KG1 (cell line): ENCODE measurements around the gene CLC.
"Not testable (repeated sequence)": the region's sequence is repeated elsewhere in the genome, so short reads cannot be mapped to it uniquely, and the experiment has no call there.

Source experiments
- DNase-seq: peaks from one replicate; lab custom pipeline; 2025; lab: John Stamatoyannopoulos, UW

CLC gene

DNA sequence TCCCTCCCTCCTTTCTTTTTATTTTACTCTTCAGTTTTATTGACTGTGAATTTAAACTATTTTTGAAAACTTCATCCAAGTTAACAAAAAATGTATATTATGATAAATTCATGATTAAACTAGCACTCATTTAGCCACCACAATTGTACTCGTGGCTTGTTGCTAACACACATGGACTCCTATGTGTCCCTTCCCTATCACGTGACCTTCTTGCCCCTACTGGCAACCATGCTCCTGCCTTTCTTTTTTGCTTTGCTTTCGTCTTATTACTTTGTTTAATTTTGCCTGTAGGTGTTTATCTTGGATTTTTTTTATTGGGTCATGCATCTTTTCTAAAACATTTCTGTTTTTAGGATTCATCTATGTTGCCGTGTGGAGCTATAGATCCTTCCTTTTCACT is 8.2 kb downstream of the CLC start:
- DNase-seq, result no peak

DNA sequence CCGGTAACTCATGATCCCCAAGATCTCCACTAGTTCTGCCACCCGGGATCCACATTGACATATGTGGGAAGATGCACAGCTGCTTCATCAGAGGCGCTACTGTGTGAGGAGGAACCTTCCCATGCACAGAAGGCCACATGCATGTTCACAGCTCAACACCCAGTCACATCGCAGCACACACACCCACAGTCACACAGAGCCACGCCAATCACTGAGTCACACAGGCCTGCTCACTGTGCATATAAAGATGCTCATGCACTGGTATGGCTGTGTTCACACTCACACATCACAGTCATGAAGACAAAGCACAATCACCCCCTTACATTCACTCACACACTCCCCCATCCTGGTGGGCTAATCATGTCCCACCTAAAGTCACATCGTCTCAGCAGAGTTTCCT is 9.8 kb downstream of the CLC start:
- no peak for DNase-seq

DNA sequence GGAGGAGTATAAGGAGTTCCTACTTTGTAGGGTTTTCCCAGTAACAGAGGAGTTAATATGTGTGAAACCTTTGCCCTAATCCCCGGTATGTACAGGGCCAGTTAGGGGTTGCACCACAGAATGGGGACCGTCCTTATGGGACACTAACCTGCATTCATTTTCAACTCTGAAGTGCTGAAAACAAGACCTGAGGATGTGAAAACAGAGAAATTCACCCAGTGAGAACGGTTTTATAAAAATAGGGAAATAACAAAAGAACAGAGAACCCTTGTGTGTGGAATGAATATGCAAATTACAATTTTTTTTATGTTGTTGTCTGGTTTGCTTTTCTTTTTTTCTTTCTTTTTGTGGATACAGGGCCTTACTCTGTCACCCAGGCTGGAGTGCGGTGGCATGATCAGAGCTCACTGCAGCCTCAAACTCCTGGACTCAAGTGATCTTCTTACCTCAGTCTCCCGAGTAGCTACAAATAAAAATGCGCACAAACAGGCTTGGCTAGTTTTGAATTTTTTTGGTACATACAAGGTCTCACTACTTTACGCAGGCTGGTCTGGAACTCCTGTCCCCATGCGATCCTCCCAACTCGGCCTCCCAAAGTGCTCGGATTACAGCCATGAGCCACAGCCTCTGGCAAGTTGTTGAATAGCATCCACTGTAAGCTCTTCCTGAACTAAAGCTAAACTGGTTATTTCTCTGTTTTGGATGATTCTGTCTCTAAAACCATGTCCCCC is 10.6 kb downstream of the CLC start:
- no peak for DNase-seq

DNA sequence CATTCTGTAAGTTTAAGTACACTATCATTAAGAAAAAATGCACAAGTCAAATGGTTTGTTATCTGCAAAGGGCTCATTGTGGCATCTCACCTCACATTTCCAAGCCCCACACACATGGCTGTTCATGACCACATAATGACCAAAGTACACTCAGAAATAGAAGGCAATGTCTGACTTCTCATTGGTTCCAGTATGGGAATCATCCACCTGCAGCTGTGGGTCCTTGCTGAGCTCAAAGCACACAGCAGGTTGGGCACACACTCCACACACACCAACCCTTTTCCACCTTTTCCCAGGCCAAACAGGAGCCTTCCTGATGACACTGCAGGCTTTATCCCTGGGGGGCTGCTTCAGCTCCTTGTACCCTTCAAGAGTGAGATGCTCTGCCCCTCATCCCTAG is 11.8 kb downstream of the CLC start:
- no peak for DNase-seq

DNA sequence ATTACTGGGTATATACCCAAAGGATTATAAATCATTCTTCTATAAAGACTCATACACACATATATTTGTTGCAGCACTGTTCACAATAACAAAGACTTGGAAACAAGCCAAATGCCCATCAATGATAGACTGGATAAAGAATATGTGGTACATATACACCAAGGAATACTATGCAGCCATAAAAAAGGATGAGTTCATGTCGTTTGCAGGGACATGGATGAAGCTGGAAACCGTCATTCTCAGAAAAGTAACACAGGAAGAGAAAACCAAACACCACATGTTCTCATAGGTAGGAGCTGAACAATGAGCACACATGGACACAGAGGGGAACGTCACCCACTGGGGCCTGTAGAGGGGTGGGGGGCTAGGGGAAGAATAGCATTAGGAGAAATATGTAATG is 17.7 kb downstream of the CLC start:
- DNase-seq, result not testable (repeated sequence)

DNA sequence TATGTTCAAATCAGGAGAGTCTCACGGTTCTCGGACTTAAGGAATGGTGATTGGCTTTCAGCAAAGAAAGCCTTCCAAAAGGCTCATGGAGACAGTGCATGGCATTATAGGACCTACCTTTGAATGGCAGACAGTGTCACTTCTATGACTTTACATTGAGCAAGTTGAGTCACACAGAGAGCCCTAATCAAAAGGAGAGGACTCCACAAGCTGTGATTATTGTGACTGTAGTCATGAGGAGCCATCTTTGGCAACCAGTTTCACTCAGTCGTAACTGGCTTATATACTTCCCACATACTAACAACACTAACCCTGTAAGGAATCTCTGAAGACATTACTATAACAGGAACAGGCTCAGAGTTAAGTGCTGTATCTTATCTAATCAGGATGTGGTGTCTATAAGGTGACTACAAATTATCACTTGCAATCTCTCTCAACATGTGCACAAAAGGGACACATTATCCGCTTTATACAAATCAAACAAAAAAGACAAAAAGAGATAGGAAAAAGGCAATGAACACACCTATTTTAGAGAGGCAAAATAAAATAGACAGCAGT is 27.4 kb downstream of the CLC start:
- no peak for DNase-seq

DNA sequence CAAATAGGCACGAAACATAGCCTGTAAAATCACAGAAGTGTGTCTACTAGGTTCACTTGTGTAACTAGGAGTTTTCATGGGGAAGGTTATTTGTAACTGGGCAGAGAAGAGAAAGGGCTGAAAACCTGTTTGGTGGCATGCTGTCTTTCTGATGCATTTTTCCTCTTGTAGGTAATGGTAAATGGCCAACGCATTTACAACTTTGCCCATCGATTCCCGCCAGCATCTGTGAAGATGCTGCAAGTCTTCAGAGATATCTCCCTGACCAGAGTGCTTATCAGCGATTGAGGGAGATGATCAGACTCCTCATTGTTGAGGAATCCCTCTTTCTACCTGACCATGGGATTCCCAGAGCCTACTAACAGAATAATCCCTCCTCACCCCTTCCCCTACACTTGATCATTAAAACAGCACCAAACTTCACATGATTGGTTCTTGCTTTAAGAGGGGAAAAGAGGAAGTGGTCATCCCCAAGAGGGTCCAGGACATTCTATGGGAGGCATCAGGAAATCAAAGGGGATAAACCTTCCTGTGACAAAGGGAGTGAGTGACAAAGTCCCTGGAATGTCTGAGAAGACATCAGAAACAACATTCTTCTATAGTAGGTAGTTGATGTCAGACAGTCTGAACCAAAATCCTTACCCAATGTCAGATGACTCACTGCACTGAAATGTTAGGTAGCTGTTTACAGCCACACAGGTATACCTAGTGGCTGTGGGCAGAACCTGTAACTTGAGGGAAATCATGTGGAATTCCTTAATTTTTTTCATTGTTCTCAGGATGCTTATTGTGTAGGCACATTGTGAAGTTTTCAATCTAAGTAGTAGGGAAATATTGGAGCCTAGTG is 28.6 kb downstream of the CLC start:
- DNase-seq, result no peak

DNA sequence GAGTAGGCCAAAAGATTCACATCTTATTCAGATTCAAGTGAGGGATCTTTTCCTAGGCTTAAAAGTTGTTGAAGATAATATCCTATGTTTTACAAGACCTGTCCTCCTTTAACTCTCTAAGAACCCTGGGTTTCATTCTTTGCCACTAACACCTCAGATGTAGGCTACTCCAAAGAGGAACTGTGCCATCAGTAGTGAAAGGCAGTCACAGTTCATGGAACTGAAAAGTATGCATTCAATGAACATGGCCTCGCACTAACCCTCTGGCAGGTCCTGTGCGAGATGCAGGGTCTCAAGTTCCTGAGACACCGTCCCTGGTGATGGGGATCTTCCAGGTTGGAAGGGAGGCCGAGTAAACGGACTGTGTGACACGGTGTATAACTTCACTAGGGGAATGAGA is 29.2 kb downstream of the CLC start:
- DNase-seq, result no peak

DNA sequence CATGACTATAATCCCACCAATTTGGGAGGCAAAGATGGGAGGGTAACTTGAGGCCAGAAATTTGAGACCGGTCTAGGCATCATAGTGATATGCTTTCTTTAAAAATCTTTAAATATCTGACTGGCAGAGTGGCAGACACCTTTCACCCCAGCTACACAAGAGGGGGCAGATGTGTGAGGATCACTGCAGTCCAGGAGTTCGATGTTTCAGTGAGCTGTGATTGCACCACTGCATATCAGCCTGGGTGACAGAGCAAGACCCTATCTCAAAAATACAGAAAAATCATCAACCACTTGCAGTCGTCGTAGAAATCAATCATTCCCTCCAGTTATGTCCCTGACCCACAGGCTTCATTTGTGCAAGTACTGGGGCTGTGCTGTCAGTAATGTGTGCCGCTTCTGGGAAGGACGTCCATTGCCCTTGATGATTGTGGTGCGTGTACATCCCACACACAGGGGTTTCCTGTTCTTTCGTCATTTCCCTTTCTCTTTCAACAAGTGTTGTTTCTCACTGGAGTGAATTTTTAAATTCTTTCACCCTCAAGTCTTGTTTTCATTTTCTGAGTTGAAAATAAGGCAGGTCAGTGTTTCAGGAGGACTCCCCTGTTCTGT is 32.1 kb downstream of the CLC start:
- no peak for DNase-seq

DNA sequence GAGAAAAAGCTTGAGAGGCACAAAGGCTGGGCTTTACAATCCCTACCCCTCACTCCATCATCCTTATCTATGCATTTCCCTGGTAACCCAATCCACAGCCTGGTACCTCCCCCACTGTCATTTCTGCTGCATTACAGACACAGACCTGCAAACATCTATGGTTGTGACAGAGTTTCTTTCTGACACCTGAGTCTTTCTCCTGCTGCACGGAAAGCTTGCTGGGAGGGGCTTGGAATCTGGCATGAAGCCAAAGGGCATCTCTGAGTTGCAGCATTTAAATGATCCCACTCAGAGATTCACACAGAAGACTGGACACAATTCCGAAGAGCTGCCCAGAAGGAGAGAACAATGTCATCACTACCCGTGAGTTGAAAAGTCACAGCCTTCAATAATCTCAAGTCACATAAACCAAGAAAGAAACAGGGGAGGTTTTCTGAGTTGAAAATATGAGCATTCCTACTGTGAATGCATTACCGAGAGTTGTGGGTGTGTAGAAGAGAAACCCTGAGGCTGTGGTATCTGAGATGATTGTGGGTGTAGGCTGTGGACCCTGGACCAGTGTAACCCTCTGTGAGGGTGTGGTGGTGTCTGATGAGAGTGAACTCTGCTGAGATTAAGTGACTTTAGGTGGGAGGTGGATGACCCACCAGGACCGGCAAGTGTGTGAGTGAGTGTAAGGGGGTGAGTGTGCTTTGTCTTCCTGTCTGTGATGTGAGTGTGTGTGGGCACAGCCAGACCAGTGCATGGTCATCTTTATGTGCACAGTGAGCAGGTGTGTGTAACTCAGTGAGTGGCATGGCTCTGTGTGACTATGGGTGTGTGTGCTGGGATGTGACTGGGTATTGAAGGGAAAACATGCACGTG is 33.4 kb downstream of the CLC start, which contains the start of gene LGALS14:
LGALS14 (plus strand) TSS at position 301 of the 864 bp plus-strand sequence; CDS start at position 349, 48 bp downstream.
- DNase-seq, result no peak

DNA sequence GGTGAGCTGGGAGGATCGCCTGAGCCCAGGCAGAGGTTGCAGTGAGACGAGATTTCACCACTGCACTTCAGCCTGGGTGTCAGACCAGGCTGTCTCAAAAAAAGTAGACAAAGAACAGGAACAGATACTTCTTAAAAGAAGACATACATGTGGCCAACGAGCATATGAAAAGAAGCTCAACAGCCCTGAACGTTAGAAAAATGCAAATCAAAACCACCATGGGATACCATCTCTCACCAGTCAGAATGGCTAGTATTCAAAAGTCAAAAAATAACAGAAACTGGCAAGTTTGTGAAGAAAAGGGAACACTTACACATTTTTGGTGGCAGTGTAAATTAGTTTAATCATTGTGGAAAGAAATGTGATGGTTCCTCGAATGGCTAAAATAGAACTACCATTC is 36.5 kb downstream of the CLC start:
- no peak for DNase-seq

DNA sequence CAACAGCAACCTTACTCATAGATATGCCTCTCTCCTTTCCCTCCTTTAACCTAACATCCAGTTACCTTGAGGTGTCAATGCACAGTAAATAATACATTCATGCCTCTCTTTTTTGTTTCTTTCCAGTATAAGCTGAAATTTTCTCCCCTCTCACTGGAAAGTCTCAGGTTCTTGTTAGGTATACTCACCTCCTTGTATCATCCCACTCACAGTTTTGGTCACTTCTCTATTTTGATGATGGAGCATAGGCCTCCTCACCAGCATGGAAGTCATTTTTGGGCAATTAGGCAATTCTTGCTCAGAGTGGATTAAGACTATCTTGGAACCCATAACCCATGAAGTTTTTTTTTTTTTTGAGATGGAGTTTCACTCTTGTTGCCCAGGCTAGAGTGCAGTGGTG is 39.3 kb downstream of the CLC start:
- no peak for DNase-seq

DNA sequence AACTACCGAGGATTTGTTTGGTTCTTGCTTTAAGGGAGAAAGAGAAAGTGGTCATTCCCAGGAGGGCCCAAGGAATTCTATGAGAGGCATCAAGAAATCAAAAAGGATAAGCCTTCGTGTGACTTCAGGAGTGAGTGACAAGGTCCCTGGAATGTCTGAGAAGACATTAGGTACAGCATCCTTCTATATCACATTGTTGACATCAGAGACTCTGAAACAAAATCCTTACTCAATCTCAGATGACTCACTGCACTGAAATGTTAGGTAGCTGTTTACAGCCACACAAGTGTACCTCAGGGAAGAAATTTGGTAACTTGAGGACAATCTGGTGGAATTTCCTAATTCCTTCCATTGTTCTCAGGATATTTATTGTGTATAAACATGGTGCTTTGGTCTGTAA is 41.4 kb downstream of the CLC start:
- DNase-seq, result no peak

DNA sequence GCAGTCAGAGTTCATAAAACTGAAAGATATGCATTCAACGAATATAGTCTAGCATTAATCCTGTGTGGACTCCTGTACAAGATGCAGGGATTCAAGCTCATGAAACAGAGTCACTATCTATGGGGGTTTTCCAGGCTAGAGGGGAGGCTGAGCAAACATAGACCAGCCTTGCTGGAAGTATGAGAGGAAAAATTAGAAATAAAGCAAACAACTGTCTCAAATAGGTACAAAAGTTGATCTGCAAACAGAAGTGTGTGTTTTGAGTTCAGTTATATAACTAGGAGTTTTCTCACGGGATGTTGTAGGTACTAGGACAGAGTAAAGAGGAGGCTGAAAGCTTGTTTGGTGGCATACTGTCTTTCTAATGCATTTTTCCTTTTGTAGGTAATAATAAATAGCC is 42.1 kb downstream of the CLC start:
- no peak for DNase-seq

DNA sequence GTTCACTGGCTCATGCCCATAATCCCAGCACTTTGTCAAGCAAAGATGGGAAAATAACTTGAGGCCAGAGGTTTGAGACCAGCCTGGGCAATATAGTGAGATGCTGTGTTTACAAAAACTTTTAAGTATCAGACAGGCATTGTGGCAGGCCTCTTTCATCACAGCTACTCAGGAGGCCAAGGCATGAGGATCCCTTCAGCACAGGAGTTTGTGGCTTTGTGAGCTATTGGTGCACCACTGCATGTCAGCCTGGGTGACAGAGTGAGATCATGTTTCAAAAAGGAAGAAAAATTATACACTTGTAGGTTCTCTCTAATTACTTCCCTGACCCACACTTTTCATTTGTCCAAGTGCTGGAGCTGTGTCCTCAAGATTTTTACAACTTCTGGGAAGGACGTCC is 45.0 kb downstream of the CLC start:
- no peak for DNase-seq

DNA sequence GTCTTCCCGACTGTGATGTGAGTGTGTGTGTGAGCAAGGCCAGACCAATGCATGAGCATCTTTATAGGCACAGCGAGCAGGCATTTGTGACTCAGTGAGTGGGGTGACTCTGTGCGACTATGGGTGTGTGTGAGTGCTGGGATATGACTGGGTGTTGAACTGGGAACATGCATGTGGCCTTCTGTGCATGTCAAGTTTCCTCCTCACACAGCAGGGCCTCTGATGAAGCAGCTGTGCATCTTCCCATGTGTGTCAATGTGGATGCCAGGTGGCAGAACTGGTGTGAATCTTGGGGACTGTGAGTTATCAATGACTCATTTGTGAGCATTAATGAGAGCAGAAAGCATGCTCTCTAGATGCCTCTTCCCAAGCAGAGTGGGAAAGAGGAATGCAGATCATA is 45.7 kb downstream of the CLC start:
- DNase-seq, result no peak

DNA sequence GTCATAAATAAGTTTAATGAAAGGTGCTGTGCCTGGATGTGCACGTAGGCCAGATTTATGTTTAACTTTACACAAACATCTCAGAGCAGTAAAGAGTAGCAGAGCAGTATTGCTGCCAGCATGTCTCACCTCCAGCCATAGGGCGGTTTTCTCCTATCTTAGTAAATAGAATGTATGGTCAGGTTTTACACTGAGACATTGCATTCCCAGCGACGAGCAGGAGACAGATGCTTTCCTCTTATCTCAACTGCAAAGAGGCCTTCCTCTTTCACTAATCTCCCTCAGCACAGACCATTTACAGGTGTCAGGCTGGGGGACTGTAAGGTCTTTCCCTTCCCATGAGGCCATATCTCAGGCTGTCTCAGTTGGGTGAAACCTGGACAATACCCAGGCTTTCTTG is 49.2 kb downstream of the CLC start:
- DNase-seq, result not testable (repeated sequence)

DNA sequence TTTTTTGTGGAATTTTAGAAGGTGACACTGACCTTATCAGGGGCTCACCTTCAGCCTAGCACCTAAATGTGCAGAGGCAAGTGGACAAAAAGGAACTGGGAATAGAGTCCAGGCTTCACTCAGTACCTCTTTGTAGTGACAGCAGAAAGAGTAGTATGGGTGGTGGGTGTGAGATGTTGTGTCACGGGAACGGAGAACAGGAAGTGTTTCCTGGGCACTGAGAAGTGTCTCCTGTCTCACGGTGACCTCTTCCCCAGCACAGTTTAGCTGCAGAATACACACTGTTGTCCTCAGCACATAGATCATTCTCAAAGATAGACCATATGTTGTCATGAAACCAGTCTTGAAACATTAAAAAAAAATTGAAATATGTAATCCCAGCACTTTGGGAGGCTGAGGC is 51.1 kb downstream of the CLC start:
- DNase-seq, result no peak

DNA sequence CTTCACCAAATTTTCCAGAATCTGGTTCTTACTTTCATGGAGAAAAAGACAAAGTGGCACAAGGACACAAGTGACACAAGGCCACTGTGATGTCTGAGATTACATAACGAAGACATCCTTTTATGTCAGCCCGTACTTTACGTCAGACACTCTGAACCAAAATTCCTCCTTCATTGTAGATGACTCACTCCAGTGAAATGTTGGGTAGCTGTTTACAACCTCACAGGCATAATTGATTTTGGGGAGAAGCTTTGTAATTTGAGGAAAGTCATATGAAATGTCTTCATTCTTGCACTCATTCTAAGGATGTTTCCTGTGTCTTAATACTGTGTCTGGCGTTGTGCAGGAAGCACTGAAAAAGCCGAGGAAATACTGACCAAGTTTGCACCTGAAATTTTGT is 53.6 kb downstream of the CLC start:
- no peak for DNase-seq

DNA sequence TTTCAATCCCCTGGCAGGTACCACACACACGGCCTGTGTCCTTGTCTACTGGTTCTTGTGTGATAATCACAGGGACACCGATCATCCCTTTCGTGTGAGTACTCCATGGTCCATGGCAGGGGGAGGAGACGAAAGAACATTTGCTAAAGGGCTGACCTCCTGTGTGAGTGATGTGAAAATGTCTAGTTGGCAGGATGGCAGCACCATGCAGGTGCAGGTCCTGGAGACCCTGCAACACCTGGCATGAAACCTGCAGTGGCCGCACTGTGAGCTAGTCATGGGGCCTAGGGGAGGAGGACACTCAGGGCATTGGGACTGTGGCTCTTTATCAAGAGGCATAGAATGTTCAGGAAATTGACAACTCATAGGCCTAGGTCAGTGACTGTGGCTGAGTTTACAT is 56.4 kb downstream of the CLC start:
- DNase-seq, result no peak
